Measurements from ENCODE around the gene GNAO1.

Gene GNAO1

GRCh38 chr16:56312556-56312955 lies 121.3 kb downstream of the GNAO1 start:
- CTCF ChIA-PET: interaction anchor here (1.2 kb wide), 1 partner anchor 66 kb away, joined by 3 read pairs; no protein-coding TSS in a partner anchor
- TF ChIP-seq ZNF544 (tag by site-specific recombination; IDR thresholded peaks at IDR 0.05): no peak
- POLR2A ChIA-PET: no interaction called here

GRCh38 chr16:56314244-56314850 lies 123.1 kb downstream of the GNAO1 start:
- H3K27ac ChIP-seq (ENCODE audit: extremely low read depth, low read depth, low read length): no peak overlapping the region
- H3K4me3 ChIP-seq (ENCODE audit: low read depth, low read length): no peak overlapping the region
- no peaks in the 10 kb centered on the region for H3K4me1 ChIP-seq (ENCODE audit: control insufficient read depth, insufficient read depth, low read length)
- no peak for TF ChIP-seq ZNF580 (tag by site-specific recombination; IDR thresholded peaks at IDR 0.05)
- no peak for TF ChIP-seq ZBTB7A (tag by site-specific recombination; IDR thresholded peaks at IDR 0.05; ENCODE audit: low read depth)
- no peak for TF ChIP-seq ZSCAN16 (tag by site-specific recombination; IDR thresholded peaks at IDR 0.05)
- no peak for TF ChIP-seq ZNF704 (tag by site-specific recombination; IDR thresholded peaks at IDR 0.05)
- no peak for TF ChIP-seq ZNF76 (tag by site-specific recombination; IDR thresholded peaks at IDR 0.05; ENCODE audit: borderline replicate concordance, low read depth)
- no peak for TF ChIP-seq CTCF (tag by site-specific recombination; IDR thresholded peaks at IDR 0.05)
- TF ChIP-seq GLIS1 (tag by site-specific recombination; IDR thresholded peaks at IDR 0.05): no peak
- TF ChIP-seq ZNF585B (tag by site-specific recombination; IDR thresholded peaks at IDR 0.05): no peak
- no peak for TF ChIP-seq AEBP2 (tag by site-specific recombination; IDR thresholded peaks at IDR 0.05; ENCODE audit: borderline replicate concordance)
- TF ChIP-seq YY2 (tag by site-specific recombination; IDR thresholded peaks at IDR 0.05): no peak
- no peak for TF ChIP-seq SP3 (tag by site-specific recombination; IDR thresholded peaks at IDR 0.05)
- no peak for TF ChIP-seq MZF1 (tag by site-specific recombination; IDR thresholded peaks at IDR 0.05; ENCODE audit: borderline replicate concordance)
- TF ChIP-seq ZNF266 (tag by site-specific recombination; IDR thresholded peaks at IDR 0.05; ENCODE audit: low read depth): no peak
- no peak for TF ChIP-seq ZNF114 (tag by site-specific recombination; IDR thresholded peaks at IDR 0.05)
- TF ChIP-seq ZNF18 (tag by site-specific recombination; IDR thresholded peaks at IDR 0.05): no peak
- no peak for TF ChIP-seq ZNF335 (tag by site-specific recombination; conservative IDR thresholded peaks at IDR 0.05)
- TF ChIP-seq ZNF48 (tag by site-specific recombination; IDR thresholded peaks at IDR 0.05): no peak
- H3K9me3 ChIP-seq (ENCODE audit: control insufficient read depth, insufficient read depth, low read depth, low read length): no peaks in the 10 kb centered on the region
- no peaks in the 10 kb centered on the region for H3K36me3 ChIP-seq (ENCODE audit: control insufficient read depth in 2 of 2, insufficient read depth in 1 of 2, low read length in 2 of 2)
- POLR2A ChIA-PET: no interaction called here
- CTCF ChIA-PET: interaction anchor here (0.6 kb wide), 1 partner anchor 18 kb away, joined by 3 read pairs; no protein-coding TSS in a partner anchor

More at GRCh38 chr16:56312556-56312955, 121.3 kb downstream of the GNAO1 start:
- no peaks in the 10 kb centered on the region for H3K4me1 ChIP-seq (ENCODE audit: control insufficient read depth, insufficient read depth, low read length)
- H3K36me3 ChIP-seq (ENCODE audit: control insufficient read depth in 2 of 2, insufficient read depth in 1 of 2, low read length in 2 of 2): no peaks in the 10 kb centered on the region
- H3K9me3 ChIP-seq (ENCODE audit: control insufficient read depth, insufficient read depth, low read depth, low read length): no peaks in the 10 kb centered on the region
- no peak overlapping the region for H3K27ac ChIP-seq (ENCODE audit: extremely low read depth, low read depth, low read length)
- no peak overlapping the region for H3K4me3 ChIP-seq (ENCODE audit: low read depth, low read length)

All from HEK293 (cell line).